Tibial nerve (tissue), 4 donors: ENCODE measurements around the gene CNTNAP5. TPM values are rescaled to one million over a fixed set of nuclear protein-coding genes. Genes with fewer than 3 reads are reported as not detected.

Source experiments
- DNase-seq, 2 donors: peaks; one replicate each; pipeline ENCODE4 v3.0.0-alpha.2; 2019; ENCODE audit warnings: low spot score in 2 of 2
- H3K27ac ChIP-seq, 4 donors: fragments of 200-600 bp; sonication (generic) in 3 of 4; one replicate each; pipeline ENCODE4 v1.5.1; 2017 to 2019; ENCODE audit warnings: mild to moderate bottlenecking in 1 of 4
- H3K27me3 ChIP-seq, 2 donors: fragments of 200-600 bp; sonication (generic) in 1 of 2; one replicate each; pipeline versions ENCODE4 v1.5.1 to v1.6.0; 2017 to 2019
- H3K36me3 ChIP-seq, 3 donors: fragments of 200-600 bp; sonication (generic); one replicate each; pipeline ENCODE4 v1.5.1; 2018 to 2019
- H3K4me1 ChIP-seq, 4 donors: fragments of 200-600 bp; sonication (generic) in 3 of 4; one replicate each; pipeline ENCODE4 v1.5.1; 2017 to 2019
- H3K4me3 ChIP-seq, 4 donors: fragments of 200-600 bp; sonication (generic) in 3 of 4; one replicate each; pipeline ENCODE4 v1.5.1; 2017 to 2019; ENCODE audit warnings: mild to moderate bottlenecking in 1 of 4, moderate library complexity in 1 of 4
- H3K9me3 ChIP-seq, 4 donors: fragments of 200-600 bp; sonication (generic) in 3 of 4; one replicate each; pipeline ENCODE4 v1.5.1; 2017 to 2019
- CTCF ChIP-seq, 5 experiments: fragments of 200-600 bp in 3 of 5; fragments of 450-650 bp in 2 of 5; sonication (generic) in 3 of 5; IDR thresholded peaks; one replicate each; pipeline ENCODE4 v1.5.1; 2016 to 2019; ENCODE audit warnings: antibody characterized with exemption in 5 of 5, mild to moderate bottlenecking in 3 of 5, moderate library complexity in 2 of 5
- EP300 ChIP-seq, 2 donors: sonication (generic); formaldehyde crosslinking; IDR thresholded peaks; one replicate each; pipeline ENCODE4 v1.6.1; 2017; ENCODE audit warnings: antibody characterized with exemption in 2 of 2, mild to moderate bottlenecking in 1 of 2
- POLR2A ChIP-seq, 2 donors: fragments of 450-650 bp; IDR thresholded peaks; one replicate each; pipeline ENCODE4 v1.6.1; 2017; ENCODE audit warnings: antibody characterized with exemption in 2 of 2, mild to moderate bottlenecking in 2 of 2, moderate library complexity in 2 of 2
- WGBS, 2 donors: methylation state at CpG; one replicate each; pipeline ENCODE4 v1.1.5; 2018; 5-methylcytosine and 5-hydroxymethylcytosine counted together
- total RNA-seq, 4 donors: library from RNA; depleted of rRNA; stranded (reverse); fragments of >200 nt; gene quantifications; one replicate each; pipeline ENCODE4 v1.1.0, GENCODE V29; 2016

The CNTNAP5 gene
- total RNA-seq, 4 donors from 2014 or later, result under 0.01 to 0.22 TPM; not detected in 2

- Histone ChIP-seq H3K36me3 (no peaks in the 10 kb centered on the region), H3K27me3 (no peaks in the 10 kb centered on the region), H3K4me3 (no peak overlapping the region), H3K4me1 (no peaks in the 10 kb centered on the region), H3K27ac (no peak overlapping the region), H3K9me3 (no peaks in the 10 kb centered on the region)
- 86 to 98% methylated on average over 3 of the region's 3 CpGs for WGBS, 2 donors
- DNase-seq, result no peak
- TF ChIP-seq CTCF (IDR thresholded peaks at IDR 0.05), result no peak
- no peak for TF ChIP-seq EP300 (IDR thresholded peaks at IDR 0.05)
- no peak for TF ChIP-seq POLR2A (IDR thresholded peaks at IDR 0.05)
Measured at GRCh38 chr2:124138076-124138475, 113.0 kb downstream of the CNTNAP5 start.

GRCh38 chr2:124145982-124146381, 120.9 kb downstream of the CNTNAP5 start:
- Histone ChIP-seq H3K4me1 (no peaks in the 10 kb centered on the region), H3K4me3 (no peak overlapping the region), H3K27ac (no peak overlapping the region), H3K9me3 (no peaks in the 10 kb centered on the region), H3K36me3 (no peaks in the 10 kb centered on the region), H3K27me3 (no peaks in the 10 kb centered on the region)
- WGBS, 2 donors, result 69 to 79% methylated on average over 4 of the region's 4 CpGs
- TF ChIP-seq CTCF (IDR thresholded peaks at IDR 0.05), result no peak
- TF ChIP-seq EP300 (IDR thresholded peaks at IDR 0.05), result no peak
- no peak for TF ChIP-seq POLR2A (IDR thresholded peaks at IDR 0.05)
- DNase-seq, result no peak

- no peaks in the 10 kb centered on the region for H3K4me1 ChIP-seq
- H3K27me3 ChIP-seq, result no peaks in the 10 kb centered on the region
- no peak for DNase-seq
- no peak overlapping the region for H3K27ac ChIP-seq
- no peak overlapping the region for H3K4me3 ChIP-seq
- no peaks in the 10 kb centered on the region for H3K9me3 ChIP-seq
- TF ChIP-seq CTCF (IDR thresholded peaks at IDR 0.05) (no peak), EP300 (IDR thresholded peaks at IDR 0.05) (no peak), POLR2A (IDR thresholded peaks at IDR 0.05) (no peak)
- WGBS, 2 donors, result 76 to 86% methylated on average over 9 of the region's 9 CpGs
- H3K36me3 ChIP-seq, result no peaks in the 10 kb centered on the region
Measured at GRCh38 chr2:124147552-124147951, 122.5 kb downstream of the CNTNAP5 start.

DNA sequence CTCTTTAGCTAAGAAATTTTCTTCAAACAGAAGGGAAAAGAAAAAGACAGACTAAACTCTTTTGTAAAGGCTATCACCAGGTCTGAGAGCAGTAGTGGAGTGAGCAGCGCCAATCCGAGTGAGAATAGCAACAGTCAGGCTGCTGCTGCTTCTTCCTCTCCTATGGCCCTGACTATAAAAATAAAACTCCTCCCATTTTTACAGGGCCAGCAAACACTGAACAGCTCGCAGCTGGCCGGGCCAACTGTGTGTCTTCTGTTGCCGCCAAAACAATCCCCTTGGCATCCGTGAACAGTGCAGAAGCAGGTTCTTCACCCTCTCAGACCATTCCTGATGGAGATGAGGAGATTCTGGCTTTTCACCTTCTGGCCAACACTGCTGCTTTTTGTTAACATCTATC, 124.5 kb downstream of the CNTNAP5 start:
- H3K9me3 ChIP-seq, result no peaks in the 10 kb centered on the region
- DNase-seq, result no peak

GRCh38 chr2:124151691-124152090, 126.6 kb downstream of the CNTNAP5 start:
- no peak for DNase-seq
- Histone ChIP-seq H3K4me3 (no peak overlapping the region), H3K4me1 (no peaks in the 10 kb centered on the region), H3K27ac (no peak overlapping the region), H3K36me3 (no peaks in the 10 kb centered on the region), H3K9me3 (no peaks in the 10 kb centered on the region), H3K27me3 (no peaks in the 10 kb centered on the region)
- TF ChIP-seq EP300 (IDR thresholded peaks at IDR 0.05), result no peak
- TF ChIP-seq POLR2A (IDR thresholded peaks at IDR 0.05), result no peak
- TF ChIP-seq CTCF (IDR thresholded peaks at IDR 0.05), result no peak
- 86 to 90% methylated on average over 4 of the region's 4 CpGs for WGBS, 2 donors

More for the DNA sequence above, 124.5 kb downstream of the CNTNAP5 start:
- Histone ChIP-seq H3K27me3 (no peaks in the 10 kb centered on the region), H3K27ac (no peak overlapping the region), H3K36me3 (no peaks in the 10 kb centered on the region), H3K4me1 (no peaks in the 10 kb centered on the region), H3K4me3 (no peak overlapping the region)
- no peak for TF ChIP-seq EP300 (IDR thresholded peaks at IDR 0.05)
- TF ChIP-seq CTCF (IDR thresholded peaks at IDR 0.05), result no peak
- TF ChIP-seq POLR2A (IDR thresholded peaks at IDR 0.05), result no peak
- 18 to 23% methylated on average over 6 of the region's 6 CpGs for WGBS, 2 donors
